K562 (cell line): Measurements from ENCODE around the gene C1R. TPM values are rescaled to one million over a fixed set of nuclear protein-coding genes. Genes with fewer than 3 reads are reported as not detected.

Experiments
- ATAC-seq: fragments of 200-7000 bp; cut with Tn5 transposase; 3 replicates; pipeline ENCODE4 v1.9.1; 2020; ENCODE audit warnings: moderate library complexity
- BruUV-seq: library from RNA; stranded (reverse); fragments of 400-500 nt; replicated peaks from 2 replicates; lab custom pipeline; 2021; lab: Mats Ljungman, UMichigan
- CTCF ChIA-PET: fragments of 300-600 bp; formaldehyde crosslinking; extraction: SDS; loops from one replicate; lab custom pipeline; 2021; ENCODE audit warnings: low intra/inter-chr PET ratio; lab: Yijun Ruan, JAX
- POLR2A ChIA-PET: fragments of 300-600, 350-650 bp; sonication (Branson Sonifier 250); formaldehyde crosslinking; extraction: SDS; loops from one replicate; lab custom pipeline; 2021; ENCODE audit warnings: antibody characterized with exemption, inconsistent platforms; lab: Yijun Ruan, JAX
- DNase-seq, 4 experiments: peaks; one replicate each; pipeline versions ENCODE4 v3.0.0 to v3.0.0-alpha.2; 2011 to 2018; ENCODE audit warnings: low spot score in 3 of 4, mixed read lengths in 3 of 4; ENCODE audit errors: extremely low read depth in 1 of 4
- FAIRE-seq: peaks from 2 replicates; lab custom pipeline; 2011; peaks lifted over from hg19 to GRCh38; lab: Jason Lieb, UNC
- H2AFZ ChIP-seq: 2 replicates; pipeline ENCODE4 v1.6.0; 2011; ENCODE audit warnings: low read depth, low read length, control low read depth, inconsistent platforms
- H3K27ac ChIP-seq: fragments of 200-600 bp; 3 replicates; pipeline ENCODE4 v1.8.0; 2011; ENCODE audit warnings: low read depth, mild to moderate bottlenecking, control low read depth, inconsistent platforms, low read length, moderate library complexity, mixed read lengths; ENCODE audit errors: extremely low read depth
- H3K27me3 ChIP-seq, 2 experiments: fragments of 300-600 bp in 1 of 2; 2 replicates in 1 of 2; 3 replicates in 1 of 2; pipeline versions ENCODE4 v1.6.0 to v1.8.0; 2011; ENCODE audit warnings: inconsistent platforms in 2 of 2, low read length in 2 of 2, mild to moderate bottlenecking in 1 of 2, mixed read lengths in 1 of 2, moderate library complexity in 1 of 2; ENCODE audit not compliant: control insufficient read depth in 2 of 2, insufficient read depth in 2 of 2
- H3K36me3 ChIP-seq: fragments of 300-600 bp; 3 replicates; pipeline ENCODE4 v1.8.0; 2011; ENCODE audit warnings: mild to moderate bottlenecking, low read length, inconsistent platforms; ENCODE audit not compliant: control insufficient read depth, insufficient read depth
- H3K4me1 ChIP-seq, 2 experiments: fragments of 200-600 bp in 1 of 2; replicated peaks in 1 of 2; 2 replicates in 1 of 2; 3 replicates in 1 of 2; pipeline versions ENCODE4 v1.5.1 to v1.8.0; 2011; ENCODE audit warnings: inconsistent platforms in 2 of 2, low read length in 2 of 2, mild to moderate bottlenecking in 1 of 2, mixed read lengths in 1 of 2, moderate library complexity in 1 of 2; ENCODE audit not compliant: control insufficient read depth in 2 of 2, insufficient read depth in 2 of 2
- H3K4me2 ChIP-seq: 2 replicates; pipeline ENCODE4 v1.6.1; 2011; ENCODE audit warnings: low read length, control low read depth, inconsistent platforms, mixed read lengths; ENCODE audit not compliant: insufficient read depth
- H3K4me3 ChIP-seq: fragments of 200-600 bp; sonication (generic), shearing (Covaris generic); 2 replicates; pipeline ENCODE4 v1.5.1; 2016; ENCODE audit warnings: control low read depth, inconsistent platforms
- H3K79me2 ChIP-seq: fragments of 200-600 bp; 3 replicates; pipeline ENCODE4 v1.8.0; 2011; ENCODE audit warnings: low read length, inconsistent platforms; ENCODE audit not compliant: control insufficient read depth, insufficient read depth
- H3K9ac ChIP-seq, 2 experiments: 2 replicates each; pipeline versions ENCODE4 v1.6.0 to v1.6.1; 2011; ENCODE audit warnings: low read depth in 2 of 2, low read length in 2 of 2, control low read depth in 1 of 2, inconsistent platforms in 1 of 2, mild to moderate bottlenecking in 1 of 2, mixed read lengths in 1 of 2; ENCODE audit not compliant: insufficient read depth in 1 of 2
- H3K9me1 ChIP-seq: one replicate; pipeline ENCODE4 v1.6.0; 2011; ENCODE audit warnings: inconsistent platforms, mild to moderate bottlenecking, low read length, moderate library complexity; ENCODE audit not compliant: control insufficient read depth, insufficient read depth
- H3K9me3 ChIP-seq: replicated peaks from 2 replicates; pipeline ENCODE4 v1.5.1; 2011; ENCODE audit warnings: low read depth, low read length, inconsistent platforms; ENCODE audit not compliant: control insufficient read depth, insufficient read depth
- H4K20me1 ChIP-seq: replicated peaks from 2 replicates; pipeline ENCODE4 v1.6.1; 2011; ENCODE audit warnings: low read length, inconsistent platforms, mixed read lengths; ENCODE audit not compliant: control insufficient read depth, insufficient read depth
- CHD1 ChIP-seq: fragments of 200-600 bp; sonication (generic); IDR thresholded peaks from one replicate; pipeline ENCODE4 v1.6.1; 2012; ENCODE audit warnings: mild to moderate bottlenecking, moderate library complexity, low read length, inconsistent platforms
- GABPA ChIP-seq: fragments of 200-800 bp; sonication (Bioruptor generic); conservative IDR thresholded peaks from 2 replicates; pipeline ENCODE4 v1.6.1; 2016; ENCODE audit warnings: low read depth, missing genetic modification characterization, missing compliant biosample characterization
- KLF6 ChIP-seq: fragments of 250-450 bp; sonication (Bioruptor Pico); IDR thresholded peaks from 2 replicates; pipeline ENCODE4 v1.4.0; 2020; ENCODE audit warnings: mild to moderate bottlenecking, moderate library complexity, borderline replicate concordance
- MAFG ChIP-seq: fragments of 450-650 bp; conservative IDR thresholded peaks from 2 replicates; pipeline ENCODE4 v1.6.1; 2016; ENCODE audit warnings: missing genetic modification characterization, missing compliant biosample characterization
- MAFK ChIP-seq: IDR thresholded peaks from 2 replicates; pipeline ENCODE4 v1.6.1; 2011; ENCODE audit warnings: low read length, improper control_type of control experiment
- NCOA4 ChIP-seq: fragments of 450-650 bp; IDR thresholded peaks from 2 replicates; pipeline ENCODE4 v1.6.1; 2018; ENCODE audit warnings: mild to moderate bottlenecking; ENCODE audit not compliant: partially characterized antibody
- NFATC3 ChIP-seq: fragments of 450-650 bp; IDR thresholded peaks from 2 replicates; pipeline ENCODE4 v1.6.1; 2017; ENCODE audit warnings: mild to moderate bottlenecking
- NFIC ChIP-seq: fragments of 450-650 bp; IDR thresholded peaks from 2 replicates; pipeline ENCODE4 v1.6.1; 2017; ENCODE audit warnings: mild to moderate bottlenecking, inconsistent platforms
- RBM34 ChIP-seq: fragments of 200-400 bp; formaldehyde crosslinking; IDR thresholded peaks from 2 replicates; pipeline ENCODE4 v1.6.1; 2018; ENCODE audit warnings: low read length, borderline replicate concordance; ENCODE audit not compliant: insufficient read depth
- SMARCC2 ChIP-seq: fragments of 450-650 bp; IDR thresholded peaks from 2 replicates; pipeline ENCODE4 v1.6.1; 2017; ENCODE audit warnings: antibody characterized with exemption, moderate library complexity, mild to moderate bottlenecking, low read depth
- SPI1 ChIP-seq: IDR thresholded peaks from 2 replicates; pipeline ENCODE4 v1.6.1; 2011; ENCODE audit warnings: low read depth, low read length, control low read depth, borderline replicate concordance
- YBX1 ChIP-seq: fragments of 450-650 bp; IDR thresholded peaks from 2 replicates; pipeline ENCODE4 v1.7.1; 2016; ENCODE audit warnings: mild to moderate bottlenecking
- ZNF316 ChIP-seq: fragments of 450-650 bp; IDR thresholded peaks from 2 replicates; pipeline ENCODE4 v1.6.1; 2016
- WGBS: fragments of 100-300 bp; shearing (Covaris generic); methylation state at CpG from one replicate; pipeline ENCODE4 v1.1.6; 2016; ENCODE audit warnings: low coverage, mixed read lengths; ENCODE audit not compliant: insufficient coverage; ENCODE audit errors: missing lambda C conversion rate; 5-methylcytosine and 5-hydroxymethylcytosine counted together
- in situ Hi-C: fragments of 300-500 bp; cut with MboI; formaldehyde crosslinking; loops from 4 replicates; pipeline ENCODE4 v1.15.0; 2018; ENCODE audit warnings: inconsistent platforms, mixed read lengths
- intact Hi-C: fragments of 100-400 bp; cut with micrococcal nuclease; formaldehyde crosslinking; loops from 2 replicates; pipeline ENCODE4 v1.14.2; 2022
- polyA plus RNA-seq, 8 experiments: library from polyadenylated mRNA; depleted of rRNA in 4 of 8; stranded (reverse) in 5 of 8; unstranded in 3 of 8; fragments of >200 nt; fragmentation: Nextera tagmentation in 2 of 8; fragmentation: Illumina TruSeq in 1 of 8; extraction: Ambion mirVana in 2 of 8; extraction: Trizol in 1 of 8; gene quantifications; 2 replicates each; pipeline versions ENCODE4 v1.2.1 to v1.2.3, GENCODE V29; 2011 to 2014; ENCODE audit warnings: inconsistent platforms in 1 of 8, missing spikeins in 1 of 8
- total RNA-seq, 7 experiments: library from RNA; depleted of rRNA in 6 of 7; stranded (reverse); fragments of >200 nt in 6 of 7; fragmentation: Illumina TruSeq in 2 of 7; extraction: Trizol in 2 of 7; gene quantifications; 2 replicates each; pipeline versions ENCODE4 v1.2.1 to v1.2.3, GENCODE V29; 2011 to 2021; ENCODE audit warnings: low replicate concordance in 1 of 7
- TF ChIP-seq, protein P1 (sequence below): sonication (generic); formaldehyde crosslinking; IDR thresholded peaks from 2 replicates; pipeline ENCODE4 v1.5.0; 2020; ENCODE audit warnings: missing genetic modification reagents
- TF ChIP-seq, protein P2 (sequence below): sonication (generic); formaldehyde crosslinking; IDR thresholded peaks from 2 replicates; pipeline ENCODE4 v1.8.0; 2023; ENCODE audit warnings: mild to moderate bottlenecking, missing genetic modification reagents
- TF ChIP-seq, protein P3 (sequence below): fragments of 450-650 bp; formaldehyde crosslinking; IDR thresholded peaks from 2 replicates; pipeline ENCODE4 v1.4.0; 2022; ENCODE audit warnings: mild to moderate bottlenecking, moderate library complexity

Gene C1R
- total and polyA plus RNA-seq, 9 of the 15 experiments (the other 6 are each of a cell fraction or from before 2014, with no cell fraction given) = 0.07 to 1.0 (median 0.33) TPM; not detected in 1

DNA sequence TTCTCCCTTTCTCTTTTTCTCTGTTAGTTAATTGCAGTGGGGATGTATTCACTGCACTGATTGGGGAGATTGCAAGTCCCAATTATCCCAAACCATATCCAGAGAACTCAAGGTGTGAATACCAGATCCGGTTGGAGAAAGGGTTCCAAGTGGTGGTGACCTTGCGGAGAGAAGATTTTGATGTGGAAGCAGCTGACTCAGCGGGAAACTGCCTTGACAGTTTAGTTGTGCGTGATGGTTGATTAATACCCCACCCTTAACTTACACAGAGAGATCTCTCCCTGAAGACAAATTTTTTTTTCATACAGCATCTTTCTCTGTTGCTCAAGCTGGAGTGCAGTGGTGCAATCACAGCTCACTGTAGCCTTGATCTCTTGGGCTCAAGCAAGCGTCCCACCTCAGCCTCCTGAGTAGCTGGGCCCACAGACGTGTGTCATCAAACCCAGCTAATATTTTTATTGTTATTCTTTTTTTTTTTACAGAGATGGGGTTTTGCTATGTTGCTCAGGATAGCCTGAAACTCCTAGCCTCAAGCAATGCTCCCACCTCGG, 27.1 kb downstream of the C1R start (continued):
- TF ChIP-seq KLF6 (CRISPR knock-in tag) (no peak), NCOA4 (no peak), ZNF316 (peak; percentile 70), GABPA (tag) (no peak), SPI1 (no peak), RBM34 (no peak), MAFK (peak; percentile 35; the same call in 1 of the 2 replicates), MAFG (peak; percentile 32; the same call in 1 of the 2 replicates)
- TF ChIP-seq, protein P1, sequence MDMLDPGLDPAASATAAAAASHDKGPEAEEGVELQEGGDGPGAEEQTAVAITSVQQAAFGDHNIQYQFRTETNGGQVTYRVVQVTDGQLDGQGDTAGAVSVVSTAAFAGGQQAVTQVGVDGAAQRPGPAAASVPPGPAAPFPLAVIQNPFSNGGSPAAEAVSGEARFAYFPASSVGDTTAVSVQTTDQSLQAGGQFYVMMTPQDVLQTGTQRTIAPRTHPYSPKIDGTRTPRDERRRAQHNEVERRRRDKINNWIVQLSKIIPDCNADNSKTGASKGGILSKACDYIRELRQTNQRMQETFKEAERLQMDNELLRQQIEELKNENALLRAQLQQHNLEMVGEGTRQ (CRISPR knock-in tag) = no peak
- TF ChIP-seq, all 486 proteins: peak for 5

DNA sequence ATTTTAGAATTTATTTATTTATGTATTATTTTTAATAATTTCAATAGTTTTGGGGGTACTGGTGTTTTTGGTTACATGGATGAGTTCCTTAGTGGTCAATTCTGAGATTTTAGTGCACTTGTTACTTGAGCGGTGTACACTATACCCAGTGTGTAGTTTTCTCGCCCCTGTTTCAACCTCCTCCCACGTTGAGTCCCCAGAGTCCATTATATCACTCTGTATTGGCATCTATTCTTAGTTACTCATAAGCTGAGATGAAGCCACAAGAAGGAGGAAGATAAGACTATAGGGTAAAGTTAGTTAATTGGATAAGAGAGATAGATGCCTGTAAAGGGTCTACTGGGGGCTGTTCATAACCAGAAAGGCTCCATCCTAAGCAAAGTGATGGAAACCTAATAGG, 27.7 kb downstream of the C1R start:
- Histone ChIP-seq H3K36me3 (no peaks in the 10 kb centered on the region), H3K4me3 (no peak overlapping the region), H3K9ac (no peak overlapping the region), H3K4me1 (peaks cover 12 to 18% of the 10 kb centered on the region in 2 experiments; a peak in 3 of 5 replicates), H3K9me1 (no peaks in the 10 kb centered on the region), H3K4me2 (no peak overlapping the region), H3K9me3 (no peaks in the 10 kb centered on the region), H2AFZ (no peak overlapping the region), H3K27ac (no peak overlapping the region), H3K79me2 (no peaks in the 10 kb centered on the region), H4K20me1 (no peaks in the 10 kb centered on the region), H3K27me3 (no peaks in the 10 kb centered on the region)
- FAIRE-seq = no peak
- ATAC-seq = no peak
- ChIA-PET CTCF (no interaction called here), POLR2A (interaction anchor here (1.3 kb wide), 1 partner anchor 11 kb away, joined by 3 read pairs; no protein-coding TSS in a partner anchor)
- WGBS = 31% methylated on average over 3 of the region's 3 CpGs
- intact Hi-C loops = no loop called here
- in situ Hi-C loops = no loop called here
- BruUV-seq = no TSS peak
- DNase-seq = no peak
- TF ChIP-seq YBX1 (no peak), SMARCC2 (no peak), NFIC (no peak), CHD1 (no peak), NFATC3 (no peak)
- TF ChIP-seq, protein P2, sequence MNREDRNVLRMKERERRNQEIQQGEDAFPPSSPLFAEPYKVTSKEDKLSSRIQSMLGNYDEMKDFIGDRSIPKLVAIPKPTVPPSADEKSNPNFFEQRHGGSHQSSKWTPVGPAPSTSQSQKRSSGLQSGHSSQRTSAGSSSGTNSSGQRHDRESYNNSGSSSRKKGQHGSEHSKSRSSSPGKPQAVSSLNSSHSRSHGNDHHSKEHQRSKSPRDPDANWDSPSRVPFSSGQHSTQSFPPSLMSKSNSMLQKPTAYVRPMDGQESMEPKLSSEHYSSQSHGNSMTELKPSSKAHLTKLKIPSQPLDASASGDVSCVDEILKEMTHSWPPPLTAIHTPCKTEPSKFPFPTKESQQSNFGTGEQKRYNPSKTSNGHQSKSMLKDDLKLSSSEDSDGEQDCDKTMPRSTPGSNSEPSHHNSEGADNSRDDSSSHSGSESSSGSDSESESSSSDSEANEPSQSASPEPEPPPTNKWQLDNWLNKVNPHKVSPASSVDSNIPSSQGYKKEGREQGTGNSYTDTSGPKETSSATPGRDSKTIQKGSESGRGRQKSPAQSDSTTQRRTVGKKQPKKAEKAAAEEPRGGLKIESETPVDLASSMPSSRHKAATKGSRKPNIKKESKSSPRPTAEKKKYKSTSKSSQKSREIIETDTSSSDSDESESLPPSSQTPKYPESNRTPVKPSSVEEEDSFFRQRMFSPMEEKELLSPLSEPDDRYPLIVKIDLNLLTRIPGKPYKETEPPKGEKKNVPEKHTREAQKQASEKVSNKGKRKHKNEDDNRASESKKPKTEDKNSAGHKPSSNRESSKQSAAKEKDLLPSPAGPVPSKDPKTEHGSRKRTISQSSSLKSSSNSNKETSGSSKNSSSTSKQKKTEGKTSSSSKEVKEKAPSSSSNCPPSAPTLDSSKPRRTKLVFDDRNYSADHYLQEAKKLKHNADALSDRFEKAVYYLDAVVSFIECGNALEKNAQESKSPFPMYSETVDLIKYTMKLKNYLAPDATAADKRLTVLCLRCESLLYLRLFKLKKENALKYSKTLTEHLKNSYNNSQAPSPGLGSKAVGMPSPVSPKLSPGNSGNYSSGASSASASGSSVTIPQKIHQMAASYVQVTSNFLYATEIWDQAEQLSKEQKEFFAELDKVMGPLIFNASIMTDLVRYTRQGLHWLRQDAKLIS (CRISPR knock-in tag) = no peak
- TF ChIP-seq, protein P3, sequence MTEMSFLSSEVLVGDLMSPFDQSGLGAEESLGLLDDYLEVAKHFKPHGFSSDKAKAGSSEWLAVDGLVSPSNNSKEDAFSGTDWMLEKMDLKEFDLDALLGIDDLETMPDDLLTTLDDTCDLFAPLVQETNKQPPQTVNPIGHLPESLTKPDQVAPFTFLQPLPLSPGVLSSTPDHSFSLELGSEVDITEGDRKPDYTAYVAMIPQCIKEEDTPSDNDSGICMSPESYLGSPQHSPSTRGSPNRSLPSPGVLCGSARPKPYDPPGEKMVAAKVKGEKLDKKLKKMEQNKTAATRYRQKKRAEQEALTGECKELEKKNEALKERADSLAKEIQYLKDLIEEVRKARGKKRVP (CRISPR knock-in tag) = no peak
